Breast epithelium (tissue), 3 donors: ENCODE results near the gene FHAD1.

Experiments
- POLR2A ChIP-seq: fragments of 450-650 bp; IDR thresholded peaks from one replicate; pipeline ENCODE4 v1.6.1; 2016; ENCODE audit warnings: antibody characterized with exemption, mild to moderate bottlenecking, moderate library complexity
- TF ChIP-seq, protein P1 (sequence below), 3 donors: fragments of 450-650 bp; IDR thresholded peaks; one replicate each; pipeline ENCODE4 v1.5.1; 2016 to 2017; ENCODE audit warnings: antibody characterized with exemption in 3 of 3, mild to moderate bottlenecking in 3 of 3, moderate library complexity in 3 of 3

DNA sequence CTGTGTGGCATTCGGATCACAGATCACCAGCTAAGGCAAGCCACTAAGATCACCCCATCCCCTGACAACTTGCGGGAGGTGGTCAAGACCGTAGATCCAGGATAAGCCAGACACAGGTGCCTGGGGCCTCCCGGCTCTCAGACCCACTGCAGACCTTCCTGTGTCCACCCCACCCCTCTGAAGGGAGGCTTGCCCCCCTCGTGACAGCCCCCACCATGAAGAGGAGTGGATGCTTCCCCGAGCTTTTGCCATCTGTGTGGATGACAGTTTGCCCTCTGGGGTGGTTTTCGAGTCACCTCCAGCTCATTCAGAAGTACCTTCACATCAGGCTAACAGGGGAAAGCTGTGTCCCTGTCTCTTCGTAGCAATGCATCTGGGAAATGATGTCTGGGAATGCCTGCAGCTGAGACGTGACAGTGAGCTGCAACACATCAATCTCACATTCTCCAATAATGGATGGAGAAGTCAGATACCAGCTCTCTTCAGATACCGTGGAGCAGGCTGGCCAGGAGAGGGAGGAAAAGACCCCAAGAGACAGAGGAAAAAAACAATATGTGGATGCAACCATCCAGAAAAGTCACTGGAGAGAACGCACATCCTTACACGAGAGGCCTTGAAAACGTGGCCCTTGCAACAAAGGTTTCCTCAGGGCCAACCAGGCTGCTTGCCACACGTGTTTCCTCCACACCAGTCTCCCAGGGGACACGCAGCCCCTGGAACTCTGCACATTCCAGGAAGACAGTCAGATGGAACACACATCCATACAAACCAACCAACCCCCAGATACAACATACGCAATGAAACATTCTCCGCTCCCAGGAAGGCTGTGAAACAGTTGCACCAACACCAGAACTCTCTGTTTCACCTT, 20.4 kb upstream of the FHAD1 start:
- no peak for TF ChIP-seq POLR2A
- TF ChIP-seq, protein P1, sequence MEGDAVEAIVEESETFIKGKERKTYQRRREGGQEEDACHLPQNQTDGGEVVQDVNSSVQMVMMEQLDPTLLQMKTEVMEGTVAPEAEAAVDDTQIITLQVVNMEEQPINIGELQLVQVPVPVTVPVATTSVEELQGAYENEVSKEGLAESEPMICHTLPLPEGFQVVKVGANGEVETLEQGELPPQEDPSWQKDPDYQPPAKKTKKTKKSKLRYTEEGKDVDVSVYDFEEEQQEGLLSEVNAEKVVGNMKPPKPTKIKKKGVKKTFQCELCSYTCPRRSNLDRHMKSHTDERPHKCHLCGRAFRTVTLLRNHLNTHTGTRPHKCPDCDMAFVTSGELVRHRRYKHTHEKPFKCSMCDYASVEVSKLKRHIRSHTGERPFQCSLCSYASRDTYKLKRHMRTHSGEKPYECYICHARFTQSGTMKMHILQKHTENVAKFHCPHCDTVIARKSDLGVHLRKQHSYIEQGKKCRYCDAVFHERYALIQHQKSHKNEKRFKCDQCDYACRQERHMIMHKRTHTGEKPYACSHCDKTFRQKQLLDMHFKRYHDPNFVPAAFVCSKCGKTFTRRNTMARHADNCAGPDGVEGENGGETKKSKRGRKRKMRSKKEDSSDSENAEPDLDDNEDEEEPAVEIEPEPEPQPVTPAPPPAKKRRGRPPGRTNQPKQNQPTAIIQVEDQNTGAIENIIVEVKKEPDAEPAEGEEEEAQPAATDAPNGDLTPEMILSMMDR (IDR thresholded peaks at IDR 0.05), result no peak
